NT2/D1 (cell line): ENCODE data around the gene STARD5.

Experiments
- SUZ12 ChIP-seq: IDR thresholded peaks from 2 replicates; pipeline ENCODE4 v1.6.1; 2011; ENCODE audit not compliant: insufficient read length, insufficient read depth; ENCODE audit errors: extremely low read depth
- YY1 ChIP-seq: IDR thresholded peaks from 2 replicates; pipeline ENCODE4 v1.6.1; 2011; ENCODE audit not compliant: insufficient read length, insufficient read depth
- ZNF274 ChIP-seq: IDR thresholded peaks from 2 replicates; pipeline ENCODE4 v1.6.1; 2011; ENCODE audit warnings: mild to moderate bottlenecking, low read depth, low read length

- TF ChIP-seq SUZ12 (no peak), ZNF274 (no peak), YY1 (no peak)
Measured at GRCh38 chr15:81291916-81292522, 31.9 kb downstream of the STARD5 start.
